KOPT-K1 (cell line): ENCODE measurements around the gene MRC2.

ENCODE experiments used
- H3K27ac ChIP-seq: fragments of 200-600 bp; sonication (generic); 2 replicates; pipeline ENCODE4 v1.5.1; 2016; ENCODE audit warnings: antibody characterized with exemption, mild to moderate bottlenecking, low read depth, low read length; ENCODE audit not compliant: poor library complexity, severe bottlenecking
- H3K36me3 ChIP-seq: fragments of 200-600 bp; sonication (generic); 2 replicates; pipeline ENCODE4 v1.5.1; 2017; ENCODE audit warnings: antibody characterized with exemption, mild to moderate bottlenecking, low read length, moderate library complexity; ENCODE audit not compliant: insufficient read depth
- H3K9me3 ChIP-seq: fragments of 200-600 bp; sonication (generic); 2 replicates; pipeline ENCODE4 v1.5.1; 2017; ENCODE audit warnings: antibody characterized with exemption, low read length, mild to moderate bottlenecking; ENCODE audit not compliant: insufficient read depth, poor library complexity, severe bottlenecking

Gene MRC2

GRCh38 chr17:62641153-62641552 is 13.7 kb downstream of the MRC2 start:
- no peaks in the 10 kb centered on the region for H3K9me3 ChIP-seq
- no peaks in the 10 kb centered on the region for H3K36me3 ChIP-seq
- no peak overlapping the region for H3K27ac ChIP-seq

GRCh38 chr17:62641951-62642350 is 14.5 kb downstream of the MRC2 start:
- Histone ChIP-seq H3K36me3 (no peaks in the 10 kb centered on the region), H3K9me3 (no peaks in the 10 kb centered on the region), H3K27ac (no peak overlapping the region)

- H3K9me3 ChIP-seq = no peaks in the 10 kb centered on the region
- no peaks in the 10 kb centered on the region for H3K36me3 ChIP-seq
- H3K27ac ChIP-seq = no peak overlapping the region
Observed at GRCh38 chr17:62643496-62643895, 16.0 kb downstream of the MRC2 start.

GRCh38 chr17:62644487-62645173 is 17.2 kb downstream of the MRC2 start:
- Histone ChIP-seq H3K27ac (no peak overlapping the region), H3K9me3 (no peaks in the 10 kb centered on the region), H3K36me3 (no peaks in the 10 kb centered on the region)

GRCh38 chr17:62648251-62648955 is 20.9 kb downstream of the MRC2 start:
- Histone ChIP-seq H3K9me3 (no peaks in the 10 kb centered on the region), H3K36me3 (no peaks in the 10 kb centered on the region), H3K27ac (no peak overlapping the region)

- no peak overlapping the region for H3K27ac ChIP-seq
- no peaks in the 10 kb centered on the region for H3K36me3 ChIP-seq
- no peaks in the 10 kb centered on the region for H3K9me3 ChIP-seq
Observed at GRCh38 chr17:62648956-62649294, 21.5 kb downstream of the MRC2 start.

- H3K9me3 ChIP-seq = no peaks in the 10 kb centered on the region
- no peaks in the 10 kb centered on the region for H3K36me3 ChIP-seq
- H3K27ac ChIP-seq = no peak overlapping the region
Observed at GRCh38 chr17:62649570-62649969, 22.1 kb downstream of the MRC2 start.

- Histone ChIP-seq H3K27ac (no peak overlapping the region), H3K36me3 (no peaks in the 10 kb centered on the region), H3K9me3 (no peaks in the 10 kb centered on the region)
Observed at GRCh38 chr17:62650587-62650986, 23.1 kb downstream of the MRC2 start.

GRCh38 chr17:62652251-62653001 is 25.0 kb downstream of the MRC2 start:
- no peaks in the 10 kb centered on the region for H3K9me3 ChIP-seq
- H3K27ac ChIP-seq = peak overlapping the region; percentile 71
- no peaks in the 10 kb centered on the region for H3K36me3 ChIP-seq

GRCh38 chr17:62653002-62653825 is 25.7 kb downstream of the MRC2 start:
- peak overlapping the region; percentile 71 for H3K27ac ChIP-seq
- no peaks in the 10 kb centered on the region for H3K9me3 ChIP-seq
- no peaks in the 10 kb centered on the region for H3K36me3 ChIP-seq

GRCh38 chr17:62653826-62654761 is 26.6 kb downstream of the MRC2 start:
- Histone ChIP-seq H3K27ac (peak overlapping the region; percentile 71), H3K36me3 (no peaks in the 10 kb centered on the region), H3K9me3 (no peaks in the 10 kb centered on the region)

GRCh38 chr17:62655656-62656055 is 28.2 kb downstream of the MRC2 start:
- Histone ChIP-seq H3K27ac (no peak overlapping the region), H3K36me3 (no peaks in the 10 kb centered on the region), H3K9me3 (peaks cover 10% of the 10 kb centered on the region)

- Histone ChIP-seq H3K27ac (no peak overlapping the region), H3K36me3 (no peaks in the 10 kb centered on the region), H3K9me3 (peaks cover 17% of the 10 kb centered on the region)
Observed at GRCh38 chr17:62656446-62656845, 29.0 kb downstream of the MRC2 start.

GRCh38 chr17:62657145-62657665 is 29.7 kb downstream of the MRC2 start:
- Histone ChIP-seq H3K27ac (no peak overlapping the region), H3K36me3 (no peaks in the 10 kb centered on the region), H3K9me3 (peaks cover 18% of the 10 kb centered on the region)
